Mucosa of descending colon (tissue), 3 donors: ENCODE results near the gene TESMIN. TPM values are rescaled to one million over a fixed set of nuclear protein-coding genes. Genes with fewer than 3 reads are reported as not detected.

Source experiments
- ATAC-seq: fragments of 200-7000 bp; cut with Tn5 transposase; one replicate; pipeline ENCODE4 v1.9.1; 2020; ENCODE audit warnings: mild to moderate bottlenecking, moderate library complexity
- DNase-seq, 3 donors: peaks; one replicate each; pipeline ENCODE4 v3.0.0-alpha.2; 2020
- H3K36me3 ChIP-seq: fragments of 200-600 bp; one replicate; pipeline ENCODE4 v1.8.0; 2021; ENCODE audit warnings: low read depth, mild to moderate bottlenecking
- H3K4me1 ChIP-seq: fragments of 200-600 bp; one replicate; pipeline ENCODE4 v1.8.0; 2021; ENCODE audit warnings: low read depth, mild to moderate bottlenecking
- H3K4me3 ChIP-seq: fragments of 200-600 bp; one replicate; pipeline ENCODE4 v1.8.0; 2021; ENCODE audit warnings: mild to moderate bottlenecking
- H3K9me3 ChIP-seq: fragments of 200-600 bp; one replicate; pipeline ENCODE4 v1.8.0; 2021; ENCODE audit warnings: mild to moderate bottlenecking
- CTCF ChIP-seq: fragments of 200-600 bp; IDR thresholded peaks from one replicate; pipeline ENCODE4 v1.8.0; 2022; ENCODE audit warnings: antibody characterized with exemption, mild to moderate bottlenecking
- intact Hi-C, 2 donors: fragments of 100-400 bp; cut with DNase I in 1 of 2; cut with micrococcal nuclease in 1 of 2; formaldehyde crosslinking; loops; one replicate each; pipeline versions ENCODE4 v1.11.0 to v1.11.1; 2022; cut with DNase I, micrococcal nuclease
- long read RNA-seq, 2 donors: library from polyadenylated mRNA; unstranded; transcript quantifications; one replicate each; pipeline ENCODE4 v2.0.0, GENCODE V29; 2019 to 2021
- total RNA-seq, 3 donors: library from RNA; stranded (reverse); fragmentation: NEBNext Ultra II Directional in 2 of 3; extraction: Animal tissue kit (Norgen Biotek cat#: 25700) in 2 of 3; gene quantifications; one replicate each; pipeline versions ENCODE4 v1.2.1 to v1.2.4, GENCODE V29; 2021 to 2023
- donor health status: DM: no; HTN: no; CAD: no; lungs with moderate emphysema.
- donor health status: DM: no; HTN: no; CAD: no.
- donor health status: DM: no; HTN: yes; CAD: no.

The TESMIN gene, protein sequence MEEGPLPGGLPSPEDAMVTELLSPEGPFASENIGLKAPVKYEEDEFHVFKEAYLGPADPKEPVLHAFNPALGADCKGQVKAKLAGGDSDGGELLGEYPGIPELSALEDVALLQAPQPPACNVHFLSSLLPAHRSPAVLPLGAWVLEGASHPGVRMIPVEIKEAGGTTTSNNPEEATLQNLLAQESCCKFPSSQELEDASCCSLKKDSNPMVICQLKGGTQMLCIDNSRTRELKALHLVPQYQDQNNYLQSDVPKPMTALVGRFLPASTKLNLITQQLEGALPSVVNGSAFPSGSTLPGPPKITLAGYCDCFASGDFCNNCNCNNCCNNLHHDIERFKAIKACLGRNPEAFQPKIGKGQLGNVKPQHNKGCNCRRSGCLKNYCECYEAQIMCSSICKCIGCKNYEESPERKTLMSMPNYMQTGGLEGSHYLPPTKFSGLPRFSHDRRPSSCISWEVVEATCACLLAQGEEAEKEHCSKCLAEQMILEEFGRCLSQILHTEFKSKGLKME
- 10 to 100 TPM in 2 of 3 donors, 1 to 10 TPM in 1; 4.8 to 22.7 (median 16.7) TPM for total RNA-seq
- long read RNA-seq, donor 1, partial matches to known transcripts, result 1 of 2 reads
- long read RNA-seq, donor 1, other reads (novel, unspliced or antisense), result 1 of 2 reads
- long read RNA-seq, donor 2, partial matches to known transcripts, result 2 of 3 reads
- long read RNA-seq, donor 2, other reads (novel, unspliced or antisense), result 1 of 3 reads

- DNase-seq, result peak; percentile 96 to 98 (median 98)
- peak; percentile 99 for ATAC-seq
- H3K4me3 ChIP-seq, result peak within 1 kb of the TSS; percentile 15
- no peak for TF ChIP-seq CTCF
- intact Hi-C loops, result no loop called here
- peaks cover 3% of the 10 kb centered on the region for H3K4me1 ChIP-seq
- peaks cover 2% of the 10 kb centered on the region for H3K36me3 ChIP-seq
- no peaks in the 10 kb centered on the region for H3K9me3 ChIP-seq
These were observed at the start of gene TESMIN for GRCh38 chr11:68751331-68751856. TSS of gene TESMIN (minus strand) at chr11:68751520. CDS start at chr11:68750660, 860 bp downstream.

DNA sequence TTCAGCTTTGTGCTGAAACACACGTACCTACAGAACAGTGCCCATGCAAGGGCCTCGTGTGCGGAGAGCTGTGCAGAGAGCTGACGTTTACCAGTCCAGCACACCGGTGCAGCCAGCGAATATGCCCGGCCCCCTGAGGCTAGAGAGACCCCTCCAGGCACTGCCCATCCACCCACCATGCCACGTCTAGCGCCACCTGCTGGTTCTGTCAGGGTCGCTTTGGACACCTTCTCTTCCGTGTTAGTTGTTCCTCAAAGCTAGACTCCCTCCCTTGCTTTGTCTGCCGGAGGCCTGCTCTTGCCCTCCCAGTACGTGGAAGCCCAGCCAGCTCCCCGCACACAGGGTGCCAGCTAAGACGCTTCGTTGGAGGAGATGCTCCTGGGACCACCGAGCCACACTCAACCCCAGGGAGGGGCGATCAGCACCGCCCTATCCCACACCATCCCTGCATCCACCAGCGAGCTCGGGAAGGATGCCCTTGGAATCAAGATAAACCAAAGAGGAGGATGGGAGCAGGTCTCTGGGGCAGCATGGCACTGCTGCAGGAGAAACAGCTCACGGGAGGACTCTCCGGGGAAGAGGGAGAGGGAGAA lies 47.0 kb upstream of the TESMIN start:
- ATAC-seq, result peak; percentile 56

DNA sequence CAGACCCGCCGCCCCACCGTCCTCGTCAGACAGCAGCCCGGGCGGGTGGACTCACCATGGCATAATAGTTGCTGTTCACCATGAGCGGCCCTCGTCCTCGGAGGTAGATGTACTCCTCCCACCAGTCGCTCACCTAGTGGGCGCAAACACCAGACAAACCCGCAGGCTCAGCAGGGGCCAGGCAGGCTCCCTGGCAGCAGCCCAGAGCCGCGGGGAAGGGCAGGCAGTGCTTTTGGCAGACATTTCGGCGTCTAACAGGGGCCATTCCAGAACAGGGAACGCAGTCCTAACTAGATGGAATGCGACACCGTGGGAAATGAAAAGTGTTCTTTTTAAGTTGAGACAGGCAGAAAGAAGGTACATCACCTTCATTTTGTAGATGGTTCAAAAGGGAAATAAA lies 45.5 kb upstream of the TESMIN start:
- intact Hi-C loops, result no loop called here
- no peak for ATAC-seq
- no peak for TF ChIP-seq CTCF

More for the DNA sequence above, 47.0 kb upstream of the TESMIN start:
- DNase-seq, result peak in 1 of 3 donors; percentile 54
- peak; percentile 12 for TF ChIP-seq CTCF
- Histone ChIP-seq H3K4me3 (no peak overlapping the region), H3K4me1 (no peaks in the 10 kb centered on the region), H3K36me3 (peaks cover 33% of the 10 kb centered on the region), H3K9me3 (no peaks in the 10 kb centered on the region)
- intact Hi-C loops, result no loop called here

DNA sequence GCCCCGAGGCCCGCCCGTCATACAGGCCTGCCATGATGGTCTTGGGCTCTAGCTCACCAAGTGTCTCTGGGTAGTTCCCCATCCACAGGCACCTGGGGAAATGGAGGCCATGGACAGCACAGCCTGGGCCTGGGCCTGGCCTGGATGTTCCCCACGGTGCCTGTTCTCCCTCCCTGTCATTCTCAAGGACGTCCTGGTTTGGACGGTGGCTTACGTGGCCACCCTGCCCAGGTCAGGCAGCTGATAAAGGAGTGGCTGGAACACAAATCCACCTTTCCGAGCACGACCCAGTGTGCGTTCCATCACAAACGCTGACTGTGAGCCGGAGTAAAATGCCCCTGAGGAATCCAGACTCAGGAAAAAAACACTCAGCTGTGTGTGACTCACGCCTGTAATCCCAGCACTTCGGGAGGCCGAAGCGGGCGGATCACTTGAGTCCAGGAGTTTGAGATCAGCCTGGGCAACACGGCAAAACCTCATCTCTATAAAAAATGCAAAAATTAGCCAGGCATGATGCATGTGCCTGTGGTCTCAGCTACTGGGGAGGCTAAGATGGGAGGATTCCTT lies 41.2 kb upstream of the TESMIN start:
- peaks cover 28% of the 10 kb centered on the region for H3K36me3 ChIP-seq
- ATAC-seq (no peak), DNase-seq (no peak)
- H3K4me1 ChIP-seq, result no peaks in the 10 kb centered on the region
- intact Hi-C loops, result no loop called here
- TF ChIP-seq CTCF, result no peak
- no peaks in the 10 kb centered on the region for H3K9me3 ChIP-seq
- no peak overlapping the region for H3K4me3 ChIP-seq

More for the DNA sequence above, 45.5 kb upstream of the TESMIN start:
- no peak overlapping the region for H3K4me3 ChIP-seq
- no peaks in the 10 kb centered on the region for H3K4me1 ChIP-seq
- DNase-seq, result no peak
- H3K36me3 ChIP-seq, result peaks cover 37% of the 10 kb centered on the region
- no peaks in the 10 kb centered on the region for H3K9me3 ChIP-seq

DNA sequence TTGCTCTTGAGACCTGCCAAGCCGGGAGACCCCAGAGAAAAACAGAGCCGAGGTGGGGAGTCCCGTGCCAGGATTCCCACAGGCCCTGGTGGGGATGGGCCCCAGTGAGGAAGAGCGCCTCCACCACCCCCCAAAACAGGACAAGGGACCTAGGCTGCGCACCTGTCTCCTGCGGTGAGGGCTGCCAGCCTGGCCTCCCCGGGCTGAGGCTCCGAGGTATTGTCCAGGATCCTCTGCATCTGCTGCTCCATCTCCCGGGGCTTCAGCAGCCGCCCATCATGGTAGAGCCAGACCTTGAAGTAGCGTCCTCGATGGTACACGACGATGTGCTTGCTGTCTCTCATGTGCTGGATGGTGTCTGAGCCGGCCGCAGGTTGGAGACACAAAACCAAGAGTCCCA lies 33.3 kb upstream of the TESMIN start:
- H3K4me1 ChIP-seq, result no peaks in the 10 kb centered on the region

More for the DNA sequence above, 33.3 kb upstream of the TESMIN start:
- no peak for TF ChIP-seq CTCF
- H3K36me3 ChIP-seq, result peaks cover 14% of the 10 kb centered on the region
- no peak for ATAC-seq
- no peak overlapping the region for H3K4me3 ChIP-seq
- DNase-seq, result no peak
- intact Hi-C loops, result no loop called here
- H3K9me3 ChIP-seq, result no peaks in the 10 kb centered on the region
